ENCODE measurements around the gene ASPN.

The ASPN gene

GRCh38 chr9:92504881-92505280, 22.6 kb upstream of the ASPN start:
- DNase-seq (ENCODE audit: low read depth), result no peak

- DNase-seq (ENCODE audit: low read depth), result no peak
Measured at GRCh38 chr9:92503156-92503555, 20.9 kb upstream of the ASPN start.

GRCh38 chr9:92501671-92502393, 19.5 kb upstream of the ASPN start:
- peak; percentile 63 for DNase-seq (ENCODE audit: low read depth)

GRCh38 chr9:92500725-92501124, 18.4 kb upstream of the ASPN start:
- no peak for DNase-seq (ENCODE audit: low read depth)

GRCh38 chr9:92499701-92500100, 17.4 kb upstream of the ASPN start:
- DNase-seq (ENCODE audit: low read depth), result no peak

- no peak for DNase-seq (ENCODE audit: low read depth)
Measured at GRCh38 chr9:92496396-92497176, 14.3 kb upstream of the ASPN start.

GRCh38 chr9:92494856-92495255, 12.6 kb upstream of the ASPN start:
- DNase-seq (ENCODE audit: low read depth), result no peak

GRCh38 chr9:92493749-92494387, 11.6 kb upstream of the ASPN start:
- DNase-seq (ENCODE audit: low read depth), result no peak

- no peak for DNase-seq (ENCODE audit: low read depth)
Measured at GRCh38 chr9:92492781-92493401, 10.6 kb upstream of the ASPN start.

GRCh38 chr9:92488681-92489550, 6.6 kb upstream of the ASPN start:
- DNase-seq (ENCODE audit: low read depth), result peak; percentile 79

GRCh38 chr9:92486371-92486770, 4.1 kb upstream of the ASPN start:
- DNase-seq (ENCODE audit: low read depth), result no peak

GRCh38 chr9:92484563-92484962, 2.3 kb upstream of the ASPN start:
- no peak for DNase-seq (ENCODE audit: low read depth)

- peak; percentile 54 for DNase-seq (ENCODE audit: low read depth)
Measured at GRCh38 chr9:92483627-92484545, 1.6 kb upstream of the ASPN start.

- DNase-seq (ENCODE audit: low read depth), result no peak
Measured at GRCh38 chr9:92482805-92483204, 499 bp upstream of the ASPN start.

- peak; percentile 68 for DNase-seq (ENCODE audit: low read depth)
Measured at GRCh38 chr9:92480986-92481633, 1.2 kb downstream of the ASPN start.

- DNase-seq (ENCODE audit: low read depth), result peak; percentile 24
Measured at GRCh38 chr9:92480291-92480771, 2.0 kb downstream of the ASPN start.

- no peak for DNase-seq (ENCODE audit: low read depth)
Measured at GRCh38 chr9:92479346-92479745, 3.0 kb downstream of the ASPN start.

GRCh38 chr9:92478783-92479182, 3.5 kb downstream of the ASPN start:
- no peak for DNase-seq (ENCODE audit: low read depth)

- no peak for DNase-seq (ENCODE audit: low read depth)
Measured at GRCh38 chr9:92476962-92477361, 5.3 kb downstream of the ASPN start.

GRCh38 chr9:92474587-92474986, 7.7 kb downstream of the ASPN start:
- no peak for DNase-seq (ENCODE audit: low read depth)

Data from ELR (cell line).